Ishikawa (cell line): ENCODE measurements around the gene ARMH2.

Source experiments
- CEBPB ChIP-seq: IDR thresholded peaks from 2 replicates; pipeline ENCODE4 v1.6.1; 2012
- CREB1 ChIP-seq: IDR thresholded peaks from 2 replicates; pipeline ENCODE4 v1.6.1; 2012; ENCODE audit warnings: low read depth
- EGR1 ChIP-seq: IDR thresholded peaks from 2 replicates; pipeline ENCODE4 v1.6.1; 2012
- EP300 ChIP-seq: IDR thresholded peaks from 2 replicates; pipeline ENCODE4 v1.6.1; 2012; ENCODE audit warnings: borderline replicate concordance
- FOXM1 ChIP-seq: IDR thresholded peaks from 2 replicates; pipeline ENCODE4 v1.6.1; 2012; ENCODE audit warnings: low read depth, borderline replicate concordance
- NFIC ChIP-seq: IDR thresholded peaks from 2 replicates; pipeline ENCODE4 v1.6.1; 2012
- RAD21 ChIP-seq: IDR thresholded peaks from 2 replicates; pipeline ENCODE4 v1.6.1; 2012; ENCODE audit warnings: low read depth
- TAF1 ChIP-seq: IDR thresholded peaks from 2 replicates; pipeline ENCODE4 v1.6.1; 2012; ENCODE audit warnings: low read depth, mild to moderate bottlenecking
- TCF12 ChIP-seq: IDR thresholded peaks from 2 replicates; pipeline ENCODE4 v1.6.1; 2012; ENCODE audit warnings: low read depth
- TEAD4 ChIP-seq: IDR thresholded peaks from 2 replicates; pipeline ENCODE4 v1.6.1; 2012
- YY1 ChIP-seq: IDR thresholded peaks from 2 replicates; pipeline ENCODE4 v1.6.1; 2012; ENCODE audit warnings: low read depth
- ZBTB7A ChIP-seq: IDR thresholded peaks from 2 replicates; pipeline ENCODE4 v1.6.1; 2012; ENCODE audit warnings: low read depth
- TF ChIP-seq, protein P1 (sequence below): IDR thresholded peaks from 2 replicates; pipeline ENCODE4 v1.6.1; 2012
- TF ChIP-seq, protein P2 (sequence below): IDR thresholded peaks from 2 replicates; pipeline ENCODE4 v1.6.1; 2012; ENCODE audit warnings: low read depth, mild to moderate bottlenecking
- TF ChIP-seq, protein P3 (sequence below): IDR thresholded peaks from 2 replicates; pipeline ENCODE4 v1.6.1; 2012

Gene ARMH2

DNA sequence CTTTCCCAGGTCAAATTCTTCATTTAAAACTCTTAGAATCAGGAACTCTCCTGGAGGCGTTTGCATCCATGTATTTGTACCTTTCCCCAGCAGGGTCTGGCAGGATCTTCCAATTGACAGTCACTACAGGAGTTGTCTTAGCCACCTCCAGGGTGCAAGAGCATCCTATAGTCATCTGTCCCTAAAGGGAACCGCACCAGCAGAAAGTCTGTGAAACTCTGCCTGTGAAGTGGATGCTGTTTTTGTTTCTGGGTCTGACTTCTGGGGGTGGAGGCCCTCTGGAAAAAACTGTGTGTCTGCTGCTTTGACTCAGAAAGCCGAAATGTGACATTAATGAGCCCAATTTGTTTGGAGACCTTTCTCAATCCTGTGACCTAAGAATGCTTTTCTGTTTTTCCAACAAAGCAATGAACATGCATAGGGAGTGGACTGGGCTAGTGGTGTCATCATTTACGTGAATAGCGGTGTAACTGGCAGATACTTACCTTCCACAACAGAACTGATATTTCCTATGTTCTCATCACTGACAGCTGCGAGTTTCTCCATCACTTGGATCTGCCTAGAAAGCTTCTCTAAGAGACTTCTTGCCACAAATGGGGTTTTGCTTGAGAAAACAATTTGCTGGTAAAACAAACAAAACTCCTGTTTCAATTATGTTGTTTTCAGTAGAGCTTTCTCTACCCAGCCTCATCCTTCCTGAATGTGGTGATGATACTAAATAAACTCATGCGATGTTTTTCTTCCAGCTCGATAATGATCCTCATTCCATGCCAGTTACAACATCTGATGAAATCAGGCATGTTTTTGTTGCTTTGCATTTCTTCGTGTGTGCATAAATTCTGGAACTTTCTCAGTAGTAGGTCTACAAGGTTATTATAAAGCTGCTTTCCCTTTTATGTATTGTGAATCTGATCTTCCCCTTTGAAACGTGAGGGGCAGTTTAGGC lies 33.3 kb upstream of the ARMH2 start:
- TF ChIP-seq FOXM1 (no peak), EP300 (no peak), YY1 (no peak), RAD21 (no peak), EGR1 (no peak), TEAD4 (no peak), CEBPB (no peak), CREB1 (no peak), TAF1 (no peak), ZBTB7A (no peak), TCF12 (no peak), NFIC (no peak)
- TF ChIP-seq, protein P1, sequence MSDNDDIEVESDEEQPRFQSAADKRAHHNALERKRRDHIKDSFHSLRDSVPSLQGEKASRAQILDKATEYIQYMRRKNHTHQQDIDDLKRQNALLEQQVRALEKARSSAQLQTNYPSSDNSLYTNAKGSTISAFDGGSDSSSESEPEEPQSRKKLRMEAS, result no peak
- TF ChIP-seq, protein P2, sequence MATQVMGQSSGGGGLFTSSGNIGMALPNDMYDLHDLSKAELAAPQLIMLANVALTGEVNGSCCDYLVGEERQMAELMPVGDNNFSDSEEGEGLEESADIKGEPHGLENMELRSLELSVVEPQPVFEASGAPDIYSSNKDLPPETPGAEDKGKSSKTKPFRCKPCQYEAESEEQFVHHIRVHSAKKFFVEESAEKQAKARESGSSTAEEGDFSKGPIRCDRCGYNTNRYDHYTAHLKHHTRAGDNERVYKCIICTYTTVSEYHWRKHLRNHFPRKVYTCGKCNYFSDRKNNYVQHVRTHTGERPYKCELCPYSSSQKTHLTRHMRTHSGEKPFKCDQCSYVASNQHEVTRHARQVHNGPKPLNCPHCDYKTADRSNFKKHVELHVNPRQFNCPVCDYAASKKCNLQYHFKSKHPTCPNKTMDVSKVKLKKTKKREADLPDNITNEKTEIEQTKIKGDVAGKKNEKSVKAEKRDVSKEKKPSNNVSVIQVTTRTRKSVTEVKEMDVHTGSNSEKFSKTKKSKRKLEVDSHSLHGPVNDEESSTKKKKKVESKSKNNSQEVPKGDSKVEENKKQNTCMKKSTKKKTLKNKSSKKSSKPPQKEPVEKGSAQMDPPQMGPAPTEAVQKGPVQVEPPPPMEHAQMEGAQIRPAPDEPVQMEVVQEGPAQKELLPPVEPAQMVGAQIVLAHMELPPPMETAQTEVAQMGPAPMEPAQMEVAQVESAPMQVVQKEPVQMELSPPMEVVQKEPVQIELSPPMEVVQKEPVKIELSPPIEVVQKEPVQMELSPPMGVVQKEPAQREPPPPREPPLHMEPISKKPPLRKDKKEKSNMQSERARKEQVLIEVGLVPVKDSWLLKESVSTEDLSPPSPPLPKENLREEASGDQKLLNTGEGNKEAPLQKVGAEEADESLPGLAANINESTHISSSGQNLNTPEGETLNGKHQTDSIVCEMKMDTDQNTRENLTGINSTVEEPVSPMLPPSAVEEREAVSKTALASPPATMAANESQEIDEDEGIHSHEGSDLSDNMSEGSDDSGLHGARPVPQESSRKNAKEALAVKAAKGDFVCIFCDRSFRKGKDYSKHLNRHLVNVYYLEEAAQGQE, result no peak
- TF ChIP-seq, protein P3, sequence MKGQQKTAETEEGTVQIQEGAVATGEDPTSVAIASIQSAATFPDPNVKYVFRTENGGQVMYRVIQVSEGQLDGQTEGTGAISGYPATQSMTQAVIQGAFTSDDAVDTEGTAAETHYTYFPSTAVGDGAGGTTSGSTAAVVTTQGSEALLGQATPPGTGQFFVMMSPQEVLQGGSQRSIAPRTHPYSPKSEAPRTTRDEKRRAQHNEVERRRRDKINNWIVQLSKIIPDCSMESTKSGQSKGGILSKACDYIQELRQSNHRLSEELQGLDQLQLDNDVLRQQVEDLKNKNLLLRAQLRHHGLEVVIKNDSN, result no peak

DNA sequence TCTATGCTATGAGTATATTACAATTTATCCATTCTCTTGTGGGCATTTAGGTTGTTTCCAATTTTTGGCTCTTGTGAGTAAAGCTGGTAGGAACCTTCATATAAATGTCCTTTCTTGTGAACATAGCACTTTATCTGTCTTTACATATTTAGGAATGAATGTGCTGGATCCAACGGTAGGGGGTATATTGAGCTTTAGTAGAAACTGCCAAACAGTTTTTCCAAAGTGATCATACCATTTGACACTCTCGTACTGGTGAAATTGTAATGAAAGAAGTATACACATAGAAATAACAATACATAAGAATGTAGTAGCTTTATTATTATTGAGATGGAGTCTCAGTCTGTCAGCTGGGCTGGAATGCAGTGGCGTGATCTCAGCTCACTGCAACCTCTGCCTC lies 30.9 kb upstream of the ARMH2 start:
- TF ChIP-seq CREB1 (no peak), YY1 (no peak), EGR1 (no peak), CEBPB (no peak), NFIC (no peak), EP300 (no peak), ZBTB7A (no peak), TCF12 (no peak), TEAD4 (no peak), RAD21 (no peak), FOXM1 (no peak), TAF1 (no peak)
- TF ChIP-seq, protein P1, result no peak
- TF ChIP-seq, protein P2, result no peak
- TF ChIP-seq, protein P3, result no peak

DNA sequence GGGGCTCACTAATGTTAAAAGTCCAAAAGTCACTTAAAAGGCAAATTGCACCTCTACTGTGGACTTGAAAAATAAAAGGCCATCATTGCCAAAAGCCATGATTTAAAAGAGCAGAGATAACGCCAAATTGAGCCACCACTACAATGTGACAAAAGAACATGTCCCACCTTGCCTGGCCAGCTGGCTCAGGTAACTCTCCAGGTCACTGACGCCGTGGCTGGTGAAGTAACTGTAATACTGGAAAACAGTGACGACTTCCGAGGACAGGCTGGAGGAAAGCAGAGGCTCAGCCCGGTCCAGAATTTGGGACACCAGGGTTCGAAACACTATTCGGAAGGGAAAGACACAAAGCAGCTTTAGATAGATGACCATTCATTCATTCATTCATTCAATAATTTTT lies 29.3 kb upstream of the ARMH2 start:
- TF ChIP-seq, protein P2, result no peak
- no peak for TF ChIP-seq TAF1
- TF ChIP-seq TCF12, result no peak
- no peak for TF ChIP-seq CREB1
- no peak for TF ChIP-seq EP300
- no peak for TF ChIP-seq FOXM1
- TF ChIP-seq, protein P3, result no peak
- TF ChIP-seq RAD21, result no peak
- TF ChIP-seq YY1, result no peak
- TF ChIP-seq ZBTB7A, result no peak
- TF ChIP-seq NFIC, result no peak
- TF ChIP-seq EGR1, result no peak
- TF ChIP-seq, protein P1, result no peak
- no peak for TF ChIP-seq CEBPB
- no peak for TF ChIP-seq TEAD4
